Heart right ventricle (tissue), 16 donors: ENCODE measurements around the gene SNTB2. TPM values are rescaled to one million over a fixed set of nuclear protein-coding genes. Genes with fewer than 3 reads are reported as not detected.

Source experiments
- ATAC-seq, 8 donors: fragments of 200-7000 bp; cut with Tn5 transposase; one replicate each; pipeline ENCODE4 v1.9.1; 2020; ENCODE audit warnings: mild to moderate bottlenecking in 8 of 8, moderate library complexity in 8 of 8, moderate number of reproducible peaks in 1 of 8
- DNase-seq, 2 donors: peaks; one replicate each; pipeline ENCODE4 v3.0.0-alpha.2; 2020
- H3K27ac ChIP-seq, 10 donors: fragments of 200-600 bp; sonication (generic) in 2 of 10; one replicate each; pipeline versions ENCODE4 v1.5.0 to v1.8.0; 2020 to 2022; ENCODE audit warnings: mild to moderate bottlenecking in 3 of 10
- H3K27me3 ChIP-seq, 7 donors: fragments of 200-600 bp; one replicate each; pipeline ENCODE4 v1.8.0; 2021 to 2022; ENCODE audit warnings: mild to moderate bottlenecking in 2 of 7
- H3K36me3 ChIP-seq, 9 donors: fragments of 200-600 bp; sonication (generic) in 1 of 9; one replicate each; pipeline versions ENCODE4 v1.5.0 to v1.8.0; 2020 to 2022; ENCODE audit warnings: mild to moderate bottlenecking in 2 of 9
- H3K4me1 ChIP-seq, 9 donors: fragments of 200-600 bp; sonication (generic) in 1 of 9; one replicate each; pipeline versions ENCODE4 v1.5.0 to v1.8.0; 2020 to 2022; ENCODE audit warnings: mild to moderate bottlenecking in 4 of 9
- H3K4me3 ChIP-seq, 10 donors: fragments of 200-600 bp; sonication (generic) in 2 of 10; one replicate each; pipeline versions ENCODE4 v1.5.0 to v1.8.0; 2020 to 2022; ENCODE audit warnings: mild to moderate bottlenecking in 7 of 10, moderate library complexity in 2 of 10
- H3K9me3 ChIP-seq, 11 donors: fragments of 200-600 bp in 10 of 11; sonication (generic) in 2 of 11; one replicate each; pipeline versions ENCODE4 v1.5.0 to v1.8.0; 2013 to 2022; ENCODE audit warnings: mild to moderate bottlenecking in 2 of 11, control low read depth in 1 of 11, moderate library complexity in 1 of 11
- WGBS, 2 donors: extraction: QIAGEN DNeasy Blood & Tissue Kit; methylation state at CpG; one replicate each; pipeline ENCODE4 v1.1.7; 2013; ENCODE audit warnings: inconsistent platforms in 1 of 2; 5-methylcytosine and 5-hydroxymethylcytosine counted together
- intact Hi-C, 10 donors: fragments of 100-400 bp; cut with DNase I; formaldehyde crosslinking; loops; one replicate each; pipeline versions ENCODE4 v1.11.1 to v1.14.2; 2022
- polyA plus RNA-seq, 2 donors: library from polyadenylated mRNA; stranded (reverse); fragments of 200-250 nt; gene quantifications; one replicate each; pipeline ENCODE4 v1.2.3, GENCODE V29; 2013
- total RNA-seq, 10 donors: library from RNA; stranded (reverse); fragmentation: NEBNext Ultra II Directional in 3 of 10; extraction: Animal tissue kit (Norgen Biotek cat#: 25700) in 3 of 10; gene quantifications; one replicate each; pipeline versions ENCODE4 v1.2.1 to v1.2.4, GENCODE V29; 2021 to 2023
- TF ChIP-seq, protein P1 (sequence below), 9 donors: fragments of 200-600 bp; sonication (generic) in 2 of 9; IDR thresholded peaks; one replicate each; pipeline versions ENCODE4 v1.5.0 to v1.8.0; 2021 to 2022; ENCODE audit warnings: antibody characterized with exemption in 9 of 9, mild to moderate bottlenecking in 5 of 9, moderate library complexity in 1 of 9
- donor health status: Arrhythmogenic right ventricular cardiomyopathy.
- donor health status: ischemic (EF 13 %, LVEDD 7.1; RV severe dilation, severe dysfunction).
- donor health status: healthy with polysubstance abuse.
- donor health status: DM: no; HTN: yes; CAD: no.
- donor health status: DM: no; HTN: no; CAD: no.
- donor health status: ischemic (EF 25% LVEDD 6.9; RV normal size, moderate dysfunction).
- donor health status: ischemic (EF 25% LVEDD 5.7; RV mildly dilated, moderate dysfunction).
- donor health status: healthy.
- donor health status: DM: yes; HTN: yes; CAD: no.
- donor health status: Ischemic cardiomyopathy.
- donor health status: ischemic (EF 35%, LVEDD 5.7; RV mildly dilated, moderate dysfunction).
- donor health status: nonischemic (EF 11% LVEDD 7.7; RV severe dilation, severe dysfunction).
- donor health status: DM: yes; HTN: yes; CAD: no.
- donor health status: PGD.
- donor health status: ischemic (EF 29% LVEDD 5.4; RV normal size, mild dysfunction).
- donor health status: nonischemic (EF 23%, LVEDD 6.1; RV moderate dilation, normal function).

The SNTB2 gene
- total and polyA plus RNA-seq, 12 donors: 3.0 to 15.7 (median 9.1) TPM

- peak; percentile 97 to 99 (median 98) for ATAC-seq
- Histone ChIP-seq H3K27me3 (no peaks in the 10 kb centered on the region), H3K4me3 (peak within 1 kb of the TSS; percentile 69 to 99 (median 90)), H3K36me3 (peaks cover 0 to 74% (median 46%) of the 10 kb centered on the region in 9 donors), H3K4me1 (peaks cover 3 to 59% (median 51%) of the 10 kb centered on the region in 9 donors), H3K27ac (peak within 1 kb of the TSS; percentile 70 to 97 (median 92)), H3K9me3 (no peaks in the 10 kb centered on the region)
- intact Hi-C loops: no loop called here
- DNase-seq: peak; percentile 95
- TF ChIP-seq, protein P1, sequence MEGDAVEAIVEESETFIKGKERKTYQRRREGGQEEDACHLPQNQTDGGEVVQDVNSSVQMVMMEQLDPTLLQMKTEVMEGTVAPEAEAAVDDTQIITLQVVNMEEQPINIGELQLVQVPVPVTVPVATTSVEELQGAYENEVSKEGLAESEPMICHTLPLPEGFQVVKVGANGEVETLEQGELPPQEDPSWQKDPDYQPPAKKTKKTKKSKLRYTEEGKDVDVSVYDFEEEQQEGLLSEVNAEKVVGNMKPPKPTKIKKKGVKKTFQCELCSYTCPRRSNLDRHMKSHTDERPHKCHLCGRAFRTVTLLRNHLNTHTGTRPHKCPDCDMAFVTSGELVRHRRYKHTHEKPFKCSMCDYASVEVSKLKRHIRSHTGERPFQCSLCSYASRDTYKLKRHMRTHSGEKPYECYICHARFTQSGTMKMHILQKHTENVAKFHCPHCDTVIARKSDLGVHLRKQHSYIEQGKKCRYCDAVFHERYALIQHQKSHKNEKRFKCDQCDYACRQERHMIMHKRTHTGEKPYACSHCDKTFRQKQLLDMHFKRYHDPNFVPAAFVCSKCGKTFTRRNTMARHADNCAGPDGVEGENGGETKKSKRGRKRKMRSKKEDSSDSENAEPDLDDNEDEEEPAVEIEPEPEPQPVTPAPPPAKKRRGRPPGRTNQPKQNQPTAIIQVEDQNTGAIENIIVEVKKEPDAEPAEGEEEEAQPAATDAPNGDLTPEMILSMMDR (IDR thresholded peaks at IDR 0.05): peak in 2 of 9 donors; percentile 19 to 37
- 1% methylated on average over 90 to 93 of the region's 93 CpGs for whole genome bisulfite sequencing, 2 donors
These were observed 143.5 kb downstream of the SNTB2 start, which contains the start of gene PDF for GRCh38 chr16:69330286-69331109. PDF (minus strand) TSS chr16:69330588; CDS start chr16:69330570, 18 bp downstream.

DNA sequence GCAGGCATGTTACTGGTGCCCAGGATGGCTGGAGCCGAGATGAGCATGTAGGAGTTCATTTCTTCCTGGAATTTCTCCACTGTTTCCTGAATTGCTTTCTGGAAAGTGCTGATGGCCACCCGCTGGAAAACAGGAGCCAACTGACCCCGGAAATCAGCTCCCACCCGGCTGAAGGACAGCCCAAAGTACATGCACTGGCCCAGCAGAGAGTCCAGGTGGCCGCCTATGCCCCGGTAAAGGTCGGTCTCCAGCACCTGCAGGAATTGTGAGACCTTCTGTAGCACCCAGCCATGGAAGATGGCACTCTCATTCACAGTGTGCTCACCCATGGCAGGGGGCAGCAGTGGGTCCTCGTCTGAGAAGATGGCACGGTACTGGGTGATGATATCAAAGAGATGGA is 147.7 kb downstream of the SNTB2 start:
- intact Hi-C loops: no loop called here
- WGBS, 2 donors: 93 to 95% methylated on average over 9 of the region's 9 CpGs
- TF ChIP-seq, protein P1 (IDR thresholded peaks at IDR 0.05): no peak
- no peak overlapping the region for H3K4me3 ChIP-seq
- H3K9me3 ChIP-seq: no peaks in the 10 kb centered on the region
- H3K27ac ChIP-seq: no peak overlapping the region
- DNase-seq (no peak), ATAC-seq (no peak)
- H3K36me3 ChIP-seq: peaks cover 0 to 55% (median 42%) of the 10 kb centered on the region in 9 donors
- H3K4me1 ChIP-seq: peaks cover 3 to 34% (median 29%) of the 10 kb centered on the region in 9 donors
- H3K27me3 ChIP-seq: no peaks in the 10 kb centered on the region

DNA sequence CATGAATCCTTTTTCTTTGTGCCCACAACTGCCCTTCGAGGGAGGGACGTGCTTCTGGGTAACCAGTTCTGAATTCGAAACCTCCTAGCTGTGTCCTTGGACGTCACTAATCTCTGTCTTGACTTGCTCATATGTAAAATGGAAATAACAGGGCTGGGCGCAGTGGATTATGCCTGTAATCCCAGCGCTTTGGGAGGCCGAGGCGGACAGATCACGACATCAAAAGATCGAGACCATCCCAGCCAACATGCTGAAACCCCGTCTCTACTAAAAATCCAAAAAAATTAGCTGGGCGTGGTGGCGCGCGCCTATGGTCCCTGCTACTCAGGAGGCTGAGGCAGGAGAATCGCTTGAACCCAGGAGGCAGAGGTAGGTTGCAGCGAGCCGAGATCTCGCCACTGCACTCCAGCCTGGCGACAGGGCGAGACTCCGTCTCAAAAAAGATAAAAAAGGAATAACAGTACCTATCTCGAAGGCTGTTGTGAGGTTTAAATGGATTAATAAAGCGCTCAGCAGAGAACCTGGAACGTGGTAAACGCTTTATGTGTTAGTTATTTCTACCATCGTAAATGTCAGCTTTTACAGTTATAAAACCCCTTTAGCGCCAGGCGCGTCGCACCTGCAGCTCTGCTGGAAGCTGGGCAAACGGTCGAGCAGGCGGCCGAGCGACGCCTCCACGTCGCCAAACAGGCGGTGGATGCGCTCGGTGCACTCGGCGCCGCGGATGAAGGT is 151.8 kb downstream of the SNTB2 start:
- H3K27ac ChIP-seq: peak overlapping the region; percentile 42 to 94 (median 88)
- 16 to 20% methylated on average over 46 of the region's 46 CpGs for WGBS, 2 donors
- ATAC-seq: no peak
- intact Hi-C loops: loop anchor here in 2 of 10 donors (1.0 to 2.0 kb wide), 2 partner anchors 27 to 28 kb away; partner anchors contain the start of gene VPS4A (in 2 of the 2)
- H3K27me3 ChIP-seq: no peaks in the 10 kb centered on the region
- H3K4me3 ChIP-seq: peak overlapping the region; percentile 69 to 97 (median 80)
- TF ChIP-seq, protein P1 (IDR thresholded peaks at IDR 0.05): no peak
- peaks cover 0 to 64% (median 46%) of the 10 kb centered on the region in 9 donors for H3K36me3 ChIP-seq
- no peak for DNase-seq
- peaks cover 0 to 38% (median 29%) of the 10 kb centered on the region in 9 donors for H3K4me1 ChIP-seq
- no peaks in the 10 kb centered on the region for H3K9me3 ChIP-seq
